HepG2 (cell line): ENCODE data around the gene DSCAM. TPM values are rescaled to one million over a fixed set of nuclear protein-coding genes. Genes with fewer than 3 reads are reported as not detected.

ENCODE experiments used
- ATAC-seq: fragments of 200-7000 bp; cut with Tn5 transposase; 3 replicates; pipeline ENCODE4 v1.9.1; 2020; ENCODE audit warnings: mild to moderate bottlenecking, moderate library complexity
- BruUV-seq: library from RNA; stranded (reverse); fragments of 400-500 nt; replicated peaks from 2 replicates; lab custom pipeline; 2021; lab: Mats Ljungman, UMichigan
- CTCF ChIA-PET: fragments of 300-600 bp; formaldehyde crosslinking; extraction: SDS; loops from one replicate; lab custom pipeline; 2021; ENCODE audit warnings: low total read pairs, inconsistent platforms, low intra/inter-chr PET ratio; lab: Yijun Ruan, JAX
- POLR2A ChIA-PET: fragments of 350-600 bp; sonication (Branson Sonifier 250); formaldehyde crosslinking; loops from one replicate; lab custom pipeline; 2020; ENCODE audit warnings: antibody characterized with exemption, inconsistent platforms; lab: Yijun Ruan, JAX
- DNase-seq: peaks from one replicate; pipeline ENCODE4 v3.0.0-alpha.2; 2015; ENCODE audit warnings: low spot score
- FAIRE-seq: peaks from 3 replicates; lab custom pipeline; 2011; peaks lifted over from hg19 to GRCh38; lab: Jason Lieb, UNC
- H2AFZ ChIP-seq: one replicate; pipeline ENCODE4 v1.6.1; 2011; ENCODE audit warnings: low read length, inconsistent platforms
- H3K27ac ChIP-seq: fragments of 300-600 bp; 3 replicates; pipeline ENCODE4 v1.8.0; 2011; ENCODE audit warnings: mixed run types, mild to moderate bottlenecking, mixed read lengths, low read length, inconsistent platforms; ENCODE audit not compliant: insufficient read depth; ENCODE audit errors: extremely low read length
- H3K27me3 ChIP-seq, 2 experiments: fragments of 200-600 bp in 1 of 2; 2 replicates in 1 of 2; 3 replicates in 1 of 2; pipeline versions ENCODE4 v1.6.0 to v1.8.0; 2011; ENCODE audit warnings: low read length in 2 of 2, mild to moderate bottlenecking in 2 of 2, moderate library complexity in 2 of 2, inconsistent platforms in 1 of 2; ENCODE audit not compliant: insufficient read depth in 2 of 2, control insufficient read depth in 1 of 2
- H3K36me3 ChIP-seq, 2 experiments: fragments of 200-600 bp in 1 of 2; replicated peaks in 1 of 2; 2 replicates in 1 of 2; 3 replicates in 1 of 2; pipeline versions ENCODE4 v1.5.1 to v1.8.0; 2011; ENCODE audit warnings: low read length in 2 of 2, inconsistent platforms in 1 of 2; ENCODE audit not compliant: insufficient read depth in 2 of 2, control insufficient read depth in 1 of 2
- H3K4me1 ChIP-seq: 2 replicates; pipeline ENCODE4 v1.5.1; 2012; ENCODE audit warnings: low read length, inconsistent platforms; ENCODE audit not compliant: insufficient read depth
- H3K4me2 ChIP-seq: 2 replicates; pipeline ENCODE4 v1.6.0; 2011; ENCODE audit warnings: low read depth, low read length, inconsistent platforms
- H3K4me3 ChIP-seq, 3 experiments: fragments of 200-600 bp in 1 of 3; sonication (generic), shearing (Covaris generic) in 1 of 3; replicated peaks in 1 of 3; 2 replicates each; pipeline ENCODE4 v1.5.1; 2011 to 2016; ENCODE audit warnings: low read length in 3 of 3, inconsistent platforms in 2 of 3, low read depth in 2 of 3, mild to moderate bottlenecking in 2 of 3, control low read depth in 1 of 3, mixed read lengths in 1 of 3; ENCODE audit not compliant: insufficient read depth in 1 of 3
- H3K79me2 ChIP-seq: one replicate; pipeline ENCODE4 v1.6.1; 2011; ENCODE audit warnings: low read length, inconsistent platforms; ENCODE audit not compliant: insufficient read depth
- H3K9ac ChIP-seq: 2 replicates; pipeline ENCODE4 v1.6.0; 2011; ENCODE audit warnings: mild to moderate bottlenecking, low read depth, low read length, inconsistent platforms; ENCODE audit not compliant: insufficient read depth
- H3K9me3 ChIP-seq: 2 replicates; pipeline ENCODE4 v1.5.1; 2012; ENCODE audit warnings: mild to moderate bottlenecking, low read length
- H4K20me1 ChIP-seq: 2 replicates; pipeline ENCODE4 v1.6.0; 2011; ENCODE audit warnings: inconsistent platforms, mild to moderate bottlenecking, low read length, moderate library complexity; ENCODE audit not compliant: insufficient read depth
- ADNP ChIP-seq: sonication (generic); formaldehyde crosslinking; IDR thresholded peaks from 2 replicates; pipeline ENCODE4 v1.4.0; 2020; ENCODE audit warnings: missing genetic modification reagents
- ATF4 ChIP-seq, 2 experiments: fragments of 450-650 bp in 1 of 2; sonication (generic) in 1 of 2; formaldehyde crosslinking; IDR thresholded peaks; 2 replicates each; pipeline versions ENCODE4 v1.5.0 to v1.8.0; 2020 to 2022; ENCODE audit warnings: mild to moderate bottlenecking in 1 of 2, missing genetic modification reagents in 1 of 2
- HIC2 ChIP-seq: sonication (generic); formaldehyde crosslinking; IDR thresholded peaks from 2 replicates; pipeline ENCODE4 v1.9.0; 2022; ENCODE audit warnings: low read depth, missing genetic modification reagents
- HOXA9 ChIP-seq: sonication (generic); formaldehyde crosslinking; IDR thresholded peaks from 2 replicates; pipeline ENCODE4 v1.8.1; 2022; ENCODE audit warnings: missing genetic modification reagents, mild to moderate bottlenecking, moderate library complexity, borderline replicate concordance
- KLF9 ChIP-seq: IDR thresholded peaks from 2 replicates; pipeline ENCODE4 v1.6.1; 2016; ENCODE audit warnings: low read depth
- PAXIP1 ChIP-seq: sonication (generic); formaldehyde crosslinking; conservative IDR thresholded peaks from 2 replicates; pipeline ENCODE4 v1.4.0; 2020; ENCODE audit warnings: mild to moderate bottlenecking, missing genetic modification reagents, moderate library complexity
- PPARG ChIP-seq: conservative IDR thresholded peaks from 2 replicates; pipeline ENCODE4 v1.6.1; 2016; ENCODE audit warnings: missing biosample characterization, missing genetic modification reagents
- RARA ChIP-seq: IDR thresholded peaks from 2 replicates; pipeline ENCODE4 v1.6.1; 2016; ENCODE audit warnings: missing genetic modification reagents, missing compliant biosample characterization
- SNAPC5 ChIP-seq: sonication (generic); formaldehyde crosslinking; IDR thresholded peaks from 2 replicates; pipeline ENCODE4 v1.8.1; 2023; ENCODE audit warnings: mild to moderate bottlenecking, missing genetic modification reagents, borderline replicate concordance
- STAT5B ChIP-seq: sonication (generic); formaldehyde crosslinking; IDR thresholded peaks from 2 replicates; pipeline ENCODE4 v1.4.0; 2020; ENCODE audit warnings: missing genetic modification reagents
- TGIF2 ChIP-seq: IDR thresholded peaks from 2 replicates; pipeline ENCODE4 v1.6.1; 2016; ENCODE audit warnings: control low read depth, missing compliant biosample characterization
- XBP1 ChIP-seq: sonication (generic); formaldehyde crosslinking; IDR thresholded peaks from 2 replicates; pipeline ENCODE4 v1.5.0; 2020; ENCODE audit warnings: missing genetic modification reagents
- ZBTB34 ChIP-seq: sonication (generic); formaldehyde crosslinking; IDR thresholded peaks from 2 replicates; pipeline ENCODE4 v1.8.0; 2022; ENCODE audit warnings: mild to moderate bottlenecking, missing genetic modification reagents
- ZFP36L2 ChIP-seq: sonication (generic); formaldehyde crosslinking; IDR thresholded peaks from 2 replicates; pipeline ENCODE4 v1.4.0; 2020; ENCODE audit warnings: missing genetic modification reagents
- ZNF446 ChIP-seq: sonication (generic); formaldehyde crosslinking; IDR thresholded peaks from 2 replicates; pipeline ENCODE4 v1.5.0; 2020; ENCODE audit warnings: mild to moderate bottlenecking, missing genetic modification reagents
- WGBS: methylation state at CpG from one replicate; pipeline ENCODE4 v1.1.6; 2017; ENCODE audit warnings: low lambda C conversion rate; 5-methylcytosine and 5-hydroxymethylcytosine counted together
- in situ Hi-C: cut with HindIII; loops from 2 replicates; pipeline ENCODE4 v1.10.0; 2017; ENCODE audit warnings: low pct_unique_long_range_greater_than_20kb; ENCODE audit not compliant: extremely low pct_ligation_motif_present
- intact Hi-C: fragments of 100-400 bp; cut with micrococcal nuclease; formaldehyde crosslinking; loops from one replicate; pipeline ENCODE4 v1.10.0; 2022; ENCODE audit not compliant: unreplicated experiment
- polyA plus RNA-seq, 8 experiments: library from polyadenylated mRNA; depleted of rRNA in 3 of 8; stranded (reverse) in 7 of 8; unstranded in 1 of 8; fragments of >200 nt; fragmentation: Illumina TruSeq in 4 of 8; extraction: Trizol in 4 of 8; gene quantifications; 2 replicates each; pipeline versions ENCODE4 v1.2.1 to v1.2.3, GENCODE V29; 2011 to 2016; ENCODE audit warnings: low read depth in 4 of 8, missing spikeins in 1 of 8, mixed read lengths in 1 of 8; ENCODE audit not compliant: insufficient read depth in 1 of 8
- total RNA-seq, 5 experiments: library from RNA; depleted of rRNA; stranded (reverse); fragments of >200 nt; fragmentation: Illumina TruSeq; extraction: Trizol; gene quantifications; 2 replicates each; pipeline ENCODE4 v1.2.3, GENCODE V29; 2016; ENCODE audit warnings: low read depth in 1 of 5

The DSCAM gene
- total and polyA plus RNA-seq, 2 of the 13 experiments (the other 11 are each of a cell fraction or from before 2014, with no cell fraction given): not detected

GRCh38 chr21:40803101-40803500, 43.9 kb downstream of the DSCAM start (continued):
- no peak for TF ChIP-seq HIC2 (CRISPR knock-in tag)
- TF ChIP-seq ZBTB34: no peak
- TF ChIP-seq, all 625 proteins: peak for 0

GRCh38 chr21:40800126-40800525, 46.8 kb downstream of the DSCAM start:
- TF ChIP-seq SNAPC5 (CRISPR knock-in tag): no peak
- no peak for TF ChIP-seq ADNP (CRISPR knock-in tag)
- TF ChIP-seq ZFP36L2 (CRISPR knock-in tag): no peak
- TF ChIP-seq ZNF446 (CRISPR knock-in tag): no peak
- TF ChIP-seq ATF4 (CRISPR knock-in tag; IDR thresholded peaks at IDR 0.05): no peak
- TF ChIP-seq RARA (CRISPR knock-in tag): no peak
- no peak for TF ChIP-seq HOXA9
- no peak for TF ChIP-seq KLF9 (CRISPR knock-in tag)
- TF ChIP-seq PAXIP1 (CRISPR knock-in tag): no peak
- TF ChIP-seq PPARG (CRISPR knock-in tag): no peak
- no peak for TF ChIP-seq STAT5B (CRISPR knock-in tag)
- no peak for TF ChIP-seq TGIF2
- no peak for TF ChIP-seq XBP1 (CRISPR knock-in tag)
- TF ChIP-seq, all 625 proteins: peak for 0
- CTCF ChIA-PET: no interaction called here

More at GRCh38 chr21:40800126-40800525, 46.8 kb downstream of the DSCAM start:
- H3K9me3 ChIP-seq: peaks cover 100% of the 10 kb centered on the region
- H2AFZ ChIP-seq: no peak overlapping the region
- intact Hi-C loops: no loop called here
- DNase-seq (no peak), ATAC-seq (no peak), FAIRE-seq (no peak)
- H4K20me1 ChIP-seq: no peaks in the 10 kb centered on the region
- no peak overlapping the region for H3K9ac ChIP-seq
- H3K36me3 ChIP-seq: no peaks in the 10 kb centered on the region
- H3K79me2 ChIP-seq: no peaks in the 10 kb centered on the region
- in situ Hi-C loops: no loop called here
- POLR2A ChIA-PET: no interaction called here
- H3K4me1 ChIP-seq: no peaks in the 10 kb centered on the region
- no peak overlapping the region for H3K4me2 ChIP-seq
- BruUV-seq: no TSS peak
- no peak overlapping the region for H3K27ac ChIP-seq
- H3K4me3 ChIP-seq: no peak overlapping the region
- no peaks in the 10 kb centered on the region for H3K27me3 ChIP-seq
- 0% methylated on average over 1 of the region's 1 CpG for WGBS
